Amygdala (tissue), 56 donors: ENCODE results near the gene GIGYF2.
A peak's percentile ranks its signal among the peaks of the same experiment; 100 is the strongest.

ENCODE experiments used
- DNase-seq, 56 donors: peaks; one replicate each; lab custom pipeline; 2025; lab: John Stamatoyannopoulos, UW

The GIGYF2 gene, protein sequence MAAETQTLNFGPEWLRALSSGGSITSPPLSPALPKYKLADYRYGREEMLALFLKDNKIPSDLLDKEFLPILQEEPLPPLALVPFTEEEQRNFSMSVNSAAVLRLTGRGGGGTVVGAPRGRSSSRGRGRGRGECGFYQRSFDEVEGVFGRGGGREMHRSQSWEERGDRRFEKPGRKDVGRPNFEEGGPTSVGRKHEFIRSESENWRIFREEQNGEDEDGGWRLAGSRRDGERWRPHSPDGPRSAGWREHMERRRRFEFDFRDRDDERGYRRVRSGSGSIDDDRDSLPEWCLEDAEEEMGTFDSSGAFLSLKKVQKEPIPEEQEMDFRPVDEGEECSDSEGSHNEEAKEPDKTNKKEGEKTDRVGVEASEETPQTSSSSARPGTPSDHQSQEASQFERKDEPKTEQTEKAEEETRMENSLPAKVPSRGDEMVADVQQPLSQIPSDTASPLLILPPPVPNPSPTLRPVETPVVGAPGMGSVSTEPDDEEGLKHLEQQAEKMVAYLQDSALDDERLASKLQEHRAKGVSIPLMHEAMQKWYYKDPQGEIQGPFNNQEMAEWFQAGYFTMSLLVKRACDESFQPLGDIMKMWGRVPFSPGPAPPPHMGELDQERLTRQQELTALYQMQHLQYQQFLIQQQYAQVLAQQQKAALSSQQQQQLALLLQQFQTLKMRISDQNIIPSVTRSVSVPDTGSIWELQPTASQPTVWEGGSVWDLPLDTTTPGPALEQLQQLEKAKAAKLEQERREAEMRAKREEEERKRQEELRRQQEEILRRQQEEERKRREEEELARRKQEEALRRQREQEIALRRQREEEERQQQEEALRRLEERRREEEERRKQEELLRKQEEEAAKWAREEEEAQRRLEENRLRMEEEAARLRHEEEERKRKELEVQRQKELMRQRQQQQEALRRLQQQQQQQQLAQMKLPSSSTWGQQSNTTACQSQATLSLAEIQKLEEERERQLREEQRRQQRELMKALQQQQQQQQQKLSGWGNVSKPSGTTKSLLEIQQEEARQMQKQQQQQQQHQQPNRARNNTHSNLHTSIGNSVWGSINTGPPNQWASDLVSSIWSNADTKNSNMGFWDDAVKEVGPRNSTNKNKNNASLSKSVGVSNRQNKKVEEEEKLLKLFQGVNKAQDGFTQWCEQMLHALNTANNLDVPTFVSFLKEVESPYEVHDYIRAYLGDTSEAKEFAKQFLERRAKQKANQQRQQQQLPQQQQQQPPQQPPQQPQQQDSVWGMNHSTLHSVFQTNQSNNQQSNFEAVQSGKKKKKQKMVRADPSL (N-terminal part only)

DNA sequence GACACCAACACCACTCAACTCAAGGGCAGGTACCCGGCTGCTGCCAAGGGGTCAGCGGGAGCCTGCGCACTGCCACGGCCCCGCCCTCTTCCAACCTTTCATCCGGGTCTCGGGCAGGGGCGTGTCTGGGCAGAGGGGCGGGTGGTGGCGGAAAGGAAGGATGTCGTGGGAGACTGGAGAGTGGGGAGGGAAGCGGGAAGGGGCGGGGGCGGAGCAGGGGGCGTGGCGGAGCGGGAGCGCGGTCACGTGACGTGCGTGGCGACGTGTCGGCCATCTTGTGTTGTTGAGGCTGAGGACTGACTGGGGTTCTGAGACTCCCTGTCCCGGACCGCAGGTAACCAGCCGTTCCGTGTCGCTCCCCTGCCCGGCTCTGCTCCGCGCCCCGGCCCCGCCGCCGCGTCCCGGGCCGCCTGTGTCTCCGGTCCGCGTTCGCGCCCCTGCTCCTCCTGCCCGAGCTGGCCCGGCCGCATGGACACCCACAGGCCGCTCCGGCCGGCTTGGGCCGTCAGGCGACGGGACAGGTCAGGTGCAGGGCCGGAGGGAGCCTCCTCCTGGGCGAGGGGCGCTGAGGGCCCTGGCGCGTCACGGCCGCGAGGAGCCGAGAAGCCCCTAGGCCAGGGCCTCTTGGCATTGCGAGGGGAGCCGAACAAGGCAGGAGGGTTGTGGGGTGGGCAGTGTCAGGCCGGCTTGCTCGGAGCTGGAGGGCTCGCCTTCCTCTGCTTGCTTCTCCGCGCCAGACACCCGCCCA lies at the start of gene GIGYF2:
Gene GIGYF2, plus strand, starts transcription at position 273 of the 748 bp plus-strand sequence. CDS start 37,867 bp downstream, outside the sequence.
- DNase-seq, result peak; percentile 72 to 99 (median 95)

DNA sequence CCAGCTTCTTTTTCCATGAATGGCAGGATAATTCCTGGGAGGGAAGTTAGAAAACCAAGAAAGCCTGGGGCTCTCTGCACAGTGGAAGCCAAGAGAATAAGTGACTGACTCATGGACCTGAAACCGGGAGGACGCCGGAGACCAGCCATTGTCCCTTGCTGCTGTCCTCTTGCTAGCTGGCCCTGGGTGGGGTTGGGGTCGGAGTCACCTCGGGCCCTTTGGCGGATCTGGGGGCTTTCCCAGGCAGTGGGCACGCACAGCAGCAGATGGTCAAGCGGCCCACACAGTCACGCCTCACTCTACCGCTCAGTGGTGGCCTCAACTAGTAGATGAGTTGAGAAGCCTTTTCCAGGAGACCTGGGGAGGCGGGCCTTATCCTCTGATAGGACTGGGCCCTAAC lies 48.1 kb upstream of the GIGYF2 start:
- DNase-seq, result no peak

DNA sequence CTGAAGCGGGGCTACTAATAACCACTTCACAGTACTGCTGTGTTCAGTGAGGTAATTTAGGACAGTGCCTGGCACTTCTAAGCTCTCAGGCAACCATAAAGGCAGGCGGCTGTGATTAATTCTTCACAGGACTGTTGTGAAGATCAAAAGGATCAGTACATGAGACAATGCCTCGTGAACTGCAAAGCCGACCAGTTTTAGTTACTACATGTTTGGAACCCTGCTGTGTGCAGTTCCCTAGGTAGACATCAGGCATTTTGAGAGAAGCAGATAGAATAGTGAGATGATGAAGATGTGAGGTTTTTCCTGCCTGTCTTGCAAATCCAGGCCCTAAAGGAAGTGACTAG lies 44.7 kb upstream of the GIGYF2 start:
- no peak for DNase-seq

DNA sequence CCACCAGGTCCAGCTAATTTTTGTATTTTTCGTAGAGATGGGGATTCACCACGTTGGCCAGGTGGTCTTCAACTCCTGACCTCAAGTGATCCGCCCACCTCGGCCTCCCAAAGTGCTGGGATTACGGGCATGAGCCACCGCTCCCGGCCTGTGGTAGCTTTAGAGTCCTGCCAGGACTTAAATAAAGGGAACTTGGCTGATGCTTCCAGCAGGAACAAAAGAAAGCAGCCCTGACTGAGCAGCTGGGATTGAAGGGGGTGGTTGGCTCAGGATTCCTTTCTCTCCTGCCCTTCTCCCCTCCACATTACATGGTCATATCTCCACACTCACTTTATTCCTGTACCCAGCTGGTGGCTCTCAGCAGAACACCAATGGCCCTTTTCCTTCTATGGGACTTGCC lies 43.7 kb upstream of the GIGYF2 start:
- DNase-seq, result peak in 8 of 56 donors; percentile 16 to 54 (median 28)

DNA sequence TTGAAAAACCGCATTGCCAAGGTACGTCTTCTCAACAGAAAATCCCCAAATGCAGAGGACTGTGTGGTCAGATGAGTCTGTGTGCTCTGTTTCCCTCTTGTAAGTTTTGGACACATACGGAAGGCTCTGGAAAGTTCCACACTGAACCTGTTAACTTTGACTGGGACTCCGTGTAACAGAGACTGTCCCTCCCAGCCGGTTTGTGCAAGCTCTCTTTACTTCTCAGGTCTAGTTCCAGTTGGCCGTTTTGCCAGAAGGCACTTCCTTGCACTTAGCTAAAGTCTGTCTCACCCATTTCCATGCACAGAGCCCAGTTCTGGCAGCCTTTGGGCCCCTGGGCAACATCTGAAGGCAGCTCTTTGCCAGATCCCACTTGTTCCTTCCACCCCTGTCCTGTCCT lies 41.7 kb upstream of the GIGYF2 start:
- peak in 8 of 56 donors; percentile 18 to 53 (median 40) for DNase-seq

DNA sequence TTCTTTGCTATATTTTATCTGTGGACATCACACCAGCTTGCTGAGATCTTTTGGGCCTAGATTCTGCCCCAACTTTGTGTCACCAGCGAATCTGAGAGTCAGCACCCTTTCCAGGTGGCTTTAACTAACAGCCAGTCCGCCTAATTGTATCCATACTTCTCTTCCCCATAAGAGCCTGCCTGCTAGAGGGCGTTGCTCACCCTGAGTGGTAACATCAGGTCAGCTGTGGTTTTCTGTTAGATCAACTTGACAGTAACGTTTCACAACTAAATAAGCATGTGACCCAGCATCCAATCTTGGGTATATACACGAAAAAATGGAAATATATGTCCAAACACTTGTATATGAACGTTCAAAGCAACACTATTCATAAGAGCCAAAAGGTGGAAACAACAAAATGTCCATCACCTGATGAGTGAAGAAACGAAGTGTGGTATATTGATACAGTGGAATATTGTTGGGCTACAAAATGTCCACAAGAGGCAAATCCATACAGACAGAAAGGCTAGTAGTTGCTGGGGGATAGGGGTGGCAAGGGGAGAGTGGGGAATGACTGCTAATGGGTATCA lies 38.8 kb upstream of the GIGYF2 start:
- DNase-seq, result no peak

DNA sequence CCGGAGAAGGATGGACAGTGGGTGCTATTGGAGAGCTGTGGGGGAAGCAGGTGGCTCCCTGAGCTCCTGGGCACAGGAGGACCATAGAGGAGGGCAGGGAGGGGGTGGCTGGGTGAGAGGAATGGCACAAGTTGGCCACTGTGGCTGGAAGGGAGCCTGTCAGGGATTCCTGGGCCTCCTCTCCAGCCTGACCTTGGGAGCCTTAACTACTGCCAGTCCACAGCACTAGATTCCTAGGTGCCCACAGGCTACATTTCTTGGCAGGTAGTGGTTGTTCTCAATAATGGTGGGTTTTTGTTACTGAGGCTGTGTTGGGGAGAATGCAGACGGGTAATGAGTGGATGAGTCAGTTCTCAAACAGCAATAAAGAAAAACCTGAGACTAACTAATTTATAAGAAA lies 37.8 kb upstream of the GIGYF2 start:
- no peak for DNase-seq

DNA sequence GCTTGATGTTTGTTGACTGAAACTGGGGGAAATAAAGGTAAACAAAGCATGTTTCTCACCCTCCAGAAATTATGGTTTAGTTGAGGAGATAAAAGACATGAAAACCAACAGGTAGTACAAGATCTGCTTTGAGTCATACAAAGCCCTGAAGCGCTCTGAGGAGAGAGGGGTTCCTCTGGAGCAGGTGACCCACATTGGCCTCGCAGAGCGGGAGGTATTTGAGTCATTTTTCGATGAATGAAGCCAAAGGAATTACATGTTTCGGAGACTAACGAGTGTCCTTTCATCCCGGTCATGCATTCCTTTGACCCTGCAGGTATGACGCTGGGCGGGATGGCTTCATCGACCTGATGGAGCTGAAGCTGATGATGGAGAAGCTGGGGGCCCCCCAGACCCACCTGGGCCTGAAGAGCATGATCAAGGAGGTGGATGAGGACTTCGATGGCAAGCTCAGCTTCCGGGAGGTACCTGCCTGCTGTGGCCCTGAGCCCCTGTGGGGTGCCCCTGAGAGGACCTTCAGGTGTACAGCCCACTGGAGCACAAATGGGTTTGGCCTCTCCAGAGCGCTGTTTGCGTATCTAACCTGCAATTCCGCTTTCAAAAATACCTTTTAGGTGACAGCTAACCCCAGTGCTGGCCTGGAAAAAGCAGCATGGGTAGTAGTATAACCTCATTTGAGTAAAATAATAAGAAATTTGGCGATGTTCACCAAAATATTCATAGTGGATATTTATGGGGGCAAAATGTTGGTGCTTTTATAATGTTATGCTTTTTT lies 34.5 kb upstream of the GIGYF2 start:
- no peak for DNase-seq

DNA sequence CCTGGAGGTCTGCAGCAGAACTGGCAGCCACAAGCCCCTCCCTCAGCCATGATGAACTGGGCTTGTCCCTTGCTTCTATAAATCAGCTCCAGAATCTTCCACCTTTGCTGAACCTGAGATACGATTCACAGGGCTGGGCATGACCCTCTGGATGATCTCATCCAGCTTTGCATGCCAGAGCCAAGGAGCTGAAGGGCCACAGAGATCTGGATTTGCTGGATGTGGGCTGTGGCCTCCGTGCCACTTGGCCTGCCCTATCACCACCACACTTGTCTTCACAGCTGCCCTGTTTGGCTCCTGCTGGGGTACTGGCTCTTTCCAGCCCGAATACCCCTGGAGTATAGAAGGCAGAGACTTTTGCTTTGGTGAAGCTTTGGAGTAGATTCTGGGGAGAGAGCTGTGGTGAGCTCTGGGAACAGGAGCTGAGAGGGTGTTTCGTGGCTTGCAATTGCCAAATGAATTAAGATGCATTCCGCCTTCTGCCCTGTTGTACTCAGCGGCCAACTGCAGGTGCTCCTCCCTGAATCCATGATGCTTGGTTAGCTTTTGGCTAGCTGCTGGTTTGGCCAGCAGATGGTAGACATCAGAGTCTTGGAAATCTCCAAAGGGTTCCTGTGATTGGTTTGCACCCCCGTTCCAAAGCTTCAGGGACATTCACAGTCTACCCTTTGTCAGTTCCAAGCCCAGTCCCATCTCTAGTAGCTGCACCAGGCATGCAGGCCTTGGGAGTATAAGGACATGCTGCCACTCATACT lies 30.9 kb upstream of the GIGYF2 start:
- peak in 2 of 56 donors; percentile 7 to 11 for DNase-seq

DNA sequence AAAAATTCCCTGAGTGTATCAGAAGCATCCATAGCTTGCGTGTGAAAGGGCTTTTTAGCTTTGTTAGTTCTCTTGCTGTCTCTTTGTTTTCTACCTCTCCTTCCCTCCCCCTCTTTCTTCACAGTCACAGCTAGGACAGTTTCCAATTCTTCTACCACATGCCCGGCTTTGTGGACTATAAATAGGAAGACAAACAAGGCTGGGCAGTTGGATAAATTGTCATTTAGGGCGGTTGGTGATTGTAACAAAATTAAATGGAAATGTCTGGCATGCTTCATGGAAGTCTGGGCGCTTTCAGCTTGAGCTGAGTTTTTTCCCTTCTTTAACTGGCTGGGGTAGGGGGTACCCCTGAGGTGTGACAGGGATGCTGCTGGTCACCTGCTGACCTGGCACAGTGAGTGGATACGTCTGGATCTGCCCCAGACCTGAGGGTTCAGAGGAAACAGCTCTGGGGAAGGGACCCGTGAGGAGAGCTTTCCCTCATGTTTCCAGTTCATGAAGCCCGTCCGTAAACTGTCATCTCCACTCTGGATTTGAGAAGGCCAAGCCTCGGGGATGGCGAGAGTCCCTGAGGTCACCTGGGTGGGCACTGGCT lies 29.0 kb upstream of the GIGYF2 start:
- peak in 32 of 56 donors; percentile 16 to 81 (median 48) for DNase-seq

DNA sequence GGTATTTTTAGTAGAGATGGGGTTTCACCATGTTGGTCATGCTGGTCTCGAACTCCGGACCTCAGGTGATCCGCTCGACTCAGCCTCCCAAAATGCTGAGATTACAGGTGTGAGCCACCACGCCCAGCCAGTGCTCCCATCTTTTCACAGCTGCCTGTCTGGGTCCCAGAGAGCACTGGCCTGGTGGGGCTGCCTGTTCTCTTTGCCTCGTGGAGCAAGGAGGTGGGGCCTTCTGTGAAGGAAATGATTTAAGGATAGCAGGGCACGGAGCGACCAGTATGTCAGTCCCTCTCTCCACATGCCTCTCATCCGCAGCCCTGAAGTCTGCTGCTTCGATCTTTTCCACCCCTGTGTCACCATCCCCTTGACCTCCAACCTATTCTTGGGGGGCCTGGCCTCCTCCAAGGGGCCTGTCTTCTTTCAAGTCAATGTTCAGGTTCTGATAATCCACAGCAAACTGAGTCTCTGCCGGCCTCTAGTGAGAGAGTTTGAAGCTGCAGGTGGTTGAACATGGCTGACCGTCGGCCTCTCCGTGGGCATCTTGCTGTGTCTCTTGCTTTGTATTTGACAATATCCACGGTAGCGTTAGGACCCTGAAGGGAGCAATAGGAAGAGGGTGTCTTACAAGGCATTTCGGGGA lies 28.2 kb upstream of the GIGYF2 start:
- DNase-seq, result peak in 25 of 56 donors; percentile 14 to 72 (median 40)

DNA sequence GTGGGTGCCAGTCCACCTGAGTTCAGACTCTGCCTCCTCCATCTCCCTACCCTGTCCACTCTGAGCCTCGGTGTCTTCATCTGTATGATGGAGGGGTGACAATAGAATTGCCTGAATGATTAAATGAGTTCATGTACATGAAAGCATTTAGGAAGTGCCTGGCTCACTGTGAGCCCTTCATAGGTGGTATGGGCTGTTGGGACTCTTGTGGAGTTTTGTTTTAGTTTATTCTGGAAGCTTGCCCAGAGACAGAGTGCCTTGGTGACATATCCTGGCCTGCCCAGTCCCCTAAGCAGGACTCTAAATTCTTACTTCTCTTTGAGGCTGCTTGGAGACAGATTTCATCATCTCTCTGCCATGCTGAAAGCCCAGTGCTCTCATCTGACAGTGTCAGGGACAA lies 24.5 kb upstream of the GIGYF2 start:
- DNase-seq, result no peak

DNA sequence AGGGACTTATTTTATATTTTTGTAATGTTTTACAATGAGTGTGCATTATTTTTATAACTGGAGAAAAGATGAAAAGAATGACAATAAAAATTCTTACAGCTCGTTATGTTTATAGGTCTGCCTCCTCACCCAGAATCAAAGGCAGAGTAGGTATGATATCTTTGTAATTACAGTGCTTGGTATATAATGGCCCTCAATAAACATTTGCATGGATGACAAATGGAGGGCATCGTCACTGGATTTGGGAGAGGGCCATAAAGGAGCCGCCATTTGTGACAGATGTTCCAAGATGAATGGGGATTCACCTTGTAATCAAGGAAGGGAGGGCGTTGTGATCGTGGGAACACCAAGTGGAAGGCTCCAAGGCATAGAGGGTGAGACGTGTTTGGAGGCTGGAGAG lies 22.6 kb upstream of the GIGYF2 start:
- DNase-seq, result no peak

DNA sequence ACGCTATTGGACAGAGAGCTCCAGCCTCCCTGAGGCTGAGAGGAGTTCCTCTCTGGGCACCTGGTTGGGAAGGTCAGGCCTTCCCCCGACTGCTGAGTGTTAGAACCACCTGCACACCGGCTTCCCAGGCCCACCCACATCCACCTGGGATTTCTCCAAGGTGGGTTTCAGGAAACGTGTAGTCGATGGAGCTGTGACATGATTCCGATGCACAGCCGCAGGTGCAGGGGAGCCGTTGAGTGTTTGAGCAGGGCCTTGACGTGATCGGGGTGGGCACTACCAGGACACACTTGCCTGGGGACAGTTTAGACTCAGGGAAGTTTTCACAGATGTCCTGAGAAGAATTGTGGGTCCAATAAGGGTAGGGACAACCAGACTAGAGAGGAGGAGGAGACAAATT lies 21.8 kb upstream of the GIGYF2 start:
- DNase-seq, result no peak

DNA sequence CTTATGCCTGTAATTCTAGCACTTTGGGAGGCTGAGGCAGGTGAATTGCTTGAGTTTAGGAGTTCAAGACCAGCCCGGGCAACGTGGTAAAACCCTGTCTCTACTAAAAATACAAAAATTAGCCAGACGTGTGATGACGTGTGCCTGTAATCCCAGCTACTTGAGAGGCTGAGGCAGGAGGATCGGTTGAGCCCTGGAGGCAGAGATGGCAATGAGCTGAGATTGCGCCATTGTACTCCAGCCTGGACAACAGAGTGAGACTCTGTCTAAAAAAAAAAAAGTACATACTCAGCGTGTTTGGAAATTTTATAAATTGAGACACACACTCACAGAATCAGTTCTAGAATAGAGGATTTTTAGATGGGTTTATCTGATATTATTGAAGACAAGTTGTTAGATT lies 17.1 kb upstream of the GIGYF2 start:
- no peak for DNase-seq

DNA sequence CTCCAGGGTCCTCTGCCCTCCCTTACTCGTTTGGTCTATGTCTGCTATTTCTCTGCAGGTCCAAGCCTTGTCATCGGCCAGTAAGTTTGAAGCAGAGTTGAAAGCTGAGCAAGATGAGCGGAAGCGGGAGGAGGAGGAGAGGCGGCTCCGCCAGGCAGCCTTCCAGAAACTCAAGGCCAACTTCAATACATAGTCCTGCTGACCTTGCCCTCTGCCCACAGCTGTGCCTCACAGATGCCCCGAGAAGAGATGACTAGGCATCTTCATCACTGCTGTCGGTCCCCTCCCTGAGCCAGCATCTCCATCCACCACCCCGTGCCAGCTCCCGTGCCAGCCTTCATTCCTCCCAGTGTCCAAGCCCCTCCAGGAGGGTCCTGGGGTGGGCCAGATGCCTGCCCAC lies 15.6 kb upstream of the GIGYF2 start:
- no peak for DNase-seq

DNA sequence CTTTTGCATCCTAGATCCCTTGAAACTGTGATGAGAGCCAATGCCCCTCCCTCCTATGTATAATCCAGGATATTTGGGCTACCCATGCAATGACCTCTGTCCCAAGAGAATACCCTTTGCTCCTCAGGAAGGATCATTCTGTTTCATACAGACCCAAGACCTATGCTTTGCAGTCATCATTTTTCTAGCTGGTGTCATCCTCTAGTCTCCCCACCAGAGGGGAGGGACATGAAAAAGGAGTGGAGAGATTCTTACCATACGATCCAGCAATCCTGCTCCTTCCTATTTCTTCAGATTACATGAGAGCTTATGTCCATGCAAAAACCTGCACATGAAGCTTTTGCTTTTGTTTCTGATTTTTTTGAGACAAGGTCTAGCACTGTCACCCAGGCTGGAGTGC lies 13.8 kb upstream of the GIGYF2 start:
- DNase-seq, result no peak
